Measurements from ENCODE around the gene PRRG2.

PRRG2 gene

GRCh38 chr19:49549045-49549444, 32.1 kb upstream of the PRRG2 start:
- ChIA-PET CTCF (interaction anchor here (1.2 kb wide), 1 partner anchor 46 kb away, joined by 3 read pairs; no protein-coding TSS in a partner anchor), POLR2A (interaction anchor here (0.7 to 1.2 kb wide), 3 partner anchors 36 to 46 kb away, joined by 3 to 5 read pairs (median 3); partner anchors contain the start of gene FCGRT)
- no peak for DNase-seq (ENCODE audit: extremely low spot score)
- TF ChIP-seq SP1 (IDR thresholded peaks at IDR 0.05) (no peak), NFRKB (IDR thresholded peaks at IDR 0.05) (no peak), ELF4 (IDR thresholded peaks at IDR 0.05) (no peak), LEF1 (IDR thresholded peaks at IDR 0.05; ENCODE audit: borderline replicate concordance) (no peak)
- TF ChIP-seq, protein P1, sequence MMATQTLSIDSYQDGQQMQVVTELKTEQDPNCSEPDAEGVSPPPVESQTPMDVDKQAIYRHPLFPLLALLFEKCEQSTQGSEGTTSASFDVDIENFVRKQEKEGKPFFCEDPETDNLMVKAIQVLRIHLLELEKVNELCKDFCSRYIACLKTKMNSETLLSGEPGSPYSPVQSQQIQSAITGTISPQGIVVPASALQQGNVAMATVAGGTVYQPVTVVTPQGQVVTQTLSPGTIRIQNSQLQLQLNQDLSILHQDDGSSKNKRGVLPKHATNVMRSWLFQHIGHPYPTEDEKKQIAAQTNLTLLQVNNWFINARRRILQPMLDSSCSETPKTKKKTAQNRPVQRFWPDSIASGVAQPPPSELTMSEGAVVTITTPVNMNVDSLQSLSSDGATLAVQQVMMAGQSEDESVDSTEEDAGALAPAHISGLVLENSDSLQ (IDR thresholded peaks at IDR 0.05): no peak

DNA sequence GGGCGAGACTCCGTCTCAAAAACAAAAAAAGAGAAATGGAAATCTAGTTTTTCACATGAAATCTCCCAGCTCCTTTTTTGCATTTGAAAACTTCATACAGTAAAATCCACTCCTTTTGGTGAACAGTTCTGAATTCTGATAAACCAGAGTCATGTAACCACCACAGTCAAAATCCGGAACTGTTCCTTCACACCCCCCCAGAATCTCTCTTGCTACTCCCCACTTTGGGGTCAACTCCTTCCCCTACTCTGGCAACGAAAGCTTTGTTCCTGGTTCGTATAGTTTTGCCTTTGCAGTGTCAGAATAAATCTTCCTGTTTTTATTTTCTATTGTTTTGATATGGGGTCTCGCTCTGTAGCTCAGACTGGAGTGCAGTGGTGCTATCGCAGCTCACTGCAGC, 29.6 kb upstream of the PRRG2 start:
- CTCF ChIA-PET: interaction anchor here (2.8 kb wide), 1 partner anchor 19 kb away, joined by 9 read pairs; no protein-coding TSS in a partner anchor
- POLR2A ChIA-PET: interaction anchor here (1.5 kb wide), 1 partner anchor 29 kb away, joined by 3 read pairs; the partner anchor contains the start of gene NOSIP
- TF ChIP-seq NFRKB (IDR thresholded peaks at IDR 0.05): no peak
- no peak for TF ChIP-seq ZNF384 (IDR thresholded peaks at IDR 0.05)
- TF ChIP-seq BHLHE40 (IDR thresholded peaks at IDR 0.05; ENCODE audit: borderline replicate concordance): no peak
- TF ChIP-seq, protein P1 (IDR thresholded peaks at IDR 0.05): no peak
- TF ChIP-seq FOXM1 (IDR thresholded peaks at IDR 0.05; ENCODE audit: borderline replicate concordance): no peak
- TF ChIP-seq LEF1 (IDR thresholded peaks at IDR 0.05; ENCODE audit: borderline replicate concordance): no peak
- no peak for DNase-seq (ENCODE audit: extremely low spot score)

DNA sequence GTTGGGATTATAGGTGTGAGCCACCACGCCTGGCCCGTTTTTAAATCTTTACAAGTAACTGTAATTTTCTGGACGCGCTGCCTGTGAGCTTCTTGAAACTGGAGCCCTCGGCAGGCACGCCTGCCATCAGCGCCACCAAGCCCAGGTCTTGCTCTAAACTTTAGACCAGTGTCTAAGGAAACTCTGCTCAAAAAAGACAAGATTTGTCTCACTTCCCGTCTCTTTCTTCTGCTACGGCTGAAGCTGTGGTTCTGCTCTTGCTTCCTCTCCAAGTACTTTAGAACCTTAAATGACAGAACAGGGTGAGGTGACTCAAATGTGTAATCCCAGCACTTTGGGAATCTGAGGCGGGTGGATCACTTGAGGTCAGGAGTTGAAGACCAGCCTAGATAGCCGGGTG, 28.4 kb upstream of the PRRG2 start:
- POLR2A ChIA-PET: no interaction called here
- TF ChIP-seq FOXM1 (IDR thresholded peaks at IDR 0.05; ENCODE audit: borderline replicate concordance) (no peak), CTBP1 (IDR thresholded peaks at IDR 0.05; ENCODE audit: borderline replicate concordance) (no peak), FOXK2 (IDR thresholded peaks at IDR 0.05) (no peak), SP1 (IDR thresholded peaks at IDR 0.05) (no peak), SUZ12 (IDR thresholded peaks at IDR 0.05) (no peak), ZNF384 (IDR thresholded peaks at IDR 0.05) (no peak), FOXA1 (IDR thresholded peaks at IDR 0.05) (no peak), BHLHE40 (IDR thresholded peaks at IDR 0.05; ENCODE audit: borderline replicate concordance) (no peak), LEF1 (IDR thresholded peaks at IDR 0.05; ENCODE audit: borderline replicate concordance) (no peak), TARDBP (IDR thresholded peaks at IDR 0.05) (no peak)
- TF ChIP-seq, protein P1 (IDR thresholded peaks at IDR 0.05): no peak
- no peak for DNase-seq (ENCODE audit: extremely low spot score)
- CTCF ChIA-PET: interaction anchor here (2.8 kb wide), 1 partner anchor 18 kb away, joined by 9 read pairs; no protein-coding TSS in a partner anchor

GRCh38 chr19:49553451-49554271, 27.5 kb upstream of the PRRG2 start:
- DNase-seq (ENCODE audit: extremely low spot score): no peak
- ChIA-PET POLR2A (no interaction called here), CTCF (interaction anchor here (2.8 kb wide), 1 partner anchor 17 kb away, joined by 9 read pairs; no protein-coding TSS in a partner anchor)
- TF ChIP-seq HDGF (IDR thresholded peaks at IDR 0.05; ENCODE audit: borderline replicate concordance): no peak
- TF ChIP-seq ZNF384 (IDR thresholded peaks at IDR 0.05): no peak

GRCh38 chr19:49554701-49555181, 26.4 kb upstream of the PRRG2 start:
- POLR2A ChIA-PET: no interaction called here
- CTCF ChIA-PET: no interaction called here
- DNase-seq (ENCODE audit: extremely low spot score): no peak
- TF ChIP-seq TARDBP (IDR thresholded peaks at IDR 0.05) (no peak), FOXK2 (IDR thresholded peaks at IDR 0.05) (no peak), CTBP1 (IDR thresholded peaks at IDR 0.05; ENCODE audit: borderline replicate concordance) (no peak)

DNA sequence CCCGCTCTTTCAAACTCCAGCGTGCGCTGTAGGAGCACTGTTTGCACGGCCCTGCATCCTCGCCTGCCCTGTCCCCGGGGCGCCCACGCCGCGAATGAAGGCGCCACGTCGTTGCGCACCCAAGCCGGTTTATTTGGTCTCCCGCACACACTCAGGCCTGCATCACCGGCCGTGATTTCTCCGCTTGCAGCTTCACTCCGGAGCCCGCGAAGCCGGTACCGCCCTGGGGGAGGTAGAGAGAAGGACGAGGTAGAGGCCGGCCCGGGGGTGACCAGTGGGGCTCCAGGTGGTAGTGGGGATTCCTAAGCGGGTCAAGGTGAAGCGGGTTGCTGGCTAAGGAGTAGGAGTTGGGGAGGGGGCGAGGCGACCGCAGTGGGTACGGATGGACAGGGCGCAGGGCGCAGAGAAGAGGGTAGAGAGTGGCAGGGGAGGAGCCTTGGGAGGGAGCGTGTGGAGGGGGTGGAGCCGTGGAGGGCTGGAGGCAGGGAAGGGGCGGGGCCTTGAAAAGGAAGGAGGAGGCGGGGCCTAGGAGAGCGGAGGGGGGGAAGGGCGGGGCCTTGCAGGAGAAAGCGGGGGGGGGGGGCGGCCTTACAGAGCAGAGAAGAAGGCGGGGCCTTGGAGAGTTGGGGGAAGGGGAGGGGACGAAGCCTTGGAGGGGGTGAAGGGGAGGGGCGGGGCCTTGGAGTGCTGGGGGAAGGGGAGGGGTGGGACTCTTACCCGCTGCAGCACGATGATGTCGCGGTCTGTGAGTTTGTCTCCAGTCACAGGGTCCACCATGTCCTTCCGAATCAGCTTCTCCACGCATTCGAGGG, 25.3 kb upstream of the PRRG2 start:
- TF ChIP-seq ZNF384 (IDR thresholded peaks at IDR 0.05) (no peak), BHLHE40 (IDR thresholded peaks at IDR 0.05; ENCODE audit: borderline replicate concordance) (no peak), HDGF (IDR thresholded peaks at IDR 0.05; ENCODE audit: borderline replicate concordance) (no peak), LEF1 (IDR thresholded peaks at IDR 0.05; ENCODE audit: borderline replicate concordance) (no peak), SUZ12 (IDR thresholded peaks at IDR 0.05) (no peak), CTBP1 (IDR thresholded peaks at IDR 0.05; ENCODE audit: borderline replicate concordance) (no peak), FOXK2 (IDR thresholded peaks at IDR 0.05) (no peak), TARDBP (IDR thresholded peaks at IDR 0.05) (no peak)
- ChIA-PET CTCF (interaction anchor here (1.0 kb wide), 1 partner anchor 9 kb away, joined by 3 read pairs; no protein-coding TSS in a partner anchor), POLR2A (no interaction called here)
- peak; percentile 74 for DNase-seq (ENCODE audit: extremely low spot score)

Measured in HEK293T (cell line).